GM23248 (cell line): ENCODE data around the gene CSTPP1. TPM values are rescaled to one million over a fixed set of nuclear protein-coding genes. Genes with fewer than 3 reads are reported as not detected.

Experiments used
- DNase-seq: peaks from one replicate; pipeline ENCODE4 v3.0.0-alpha.2; 2015
- H2AFZ ChIP-seq: fragments of 200-600 bp; sonication (generic); 2 replicates; pipeline ENCODE4 v1.6.1; 2016; ENCODE audit warnings: antibody characterized with exemption
- H3F3A ChIP-seq: fragments of 200-600 bp; sonication (generic); 2 replicates; pipeline ENCODE4 v1.6.1; 2016; ENCODE audit warnings: mild to moderate bottlenecking, antibody characterized with exemption, mixed run types; ENCODE audit not compliant: insufficient read depth
- H3K27ac ChIP-seq: fragments of 200-600 bp; sonication (generic); 2 replicates; pipeline ENCODE4 v1.5.1; 2016; ENCODE audit warnings: mild to moderate bottlenecking
- H3K27me3 ChIP-seq: fragments of 200-600 bp; sonication (generic); replicated peaks from 2 replicates; pipeline ENCODE4 v1.6.1; 2016; ENCODE audit warnings: mild to moderate bottlenecking; ENCODE audit not compliant: insufficient read depth
- H3K36me3 ChIP-seq: fragments of 200-600 bp; sonication (generic); 2 replicates; pipeline ENCODE4 v1.6.1; 2016; ENCODE audit warnings: low read depth, mild to moderate bottlenecking
- H3K4me1 ChIP-seq: fragments of 200-600 bp; sonication (generic); 2 replicates; pipeline ENCODE4 v1.6.1; 2016; ENCODE audit warnings: mild to moderate bottlenecking; ENCODE audit not compliant: insufficient read depth
- H3K4me2 ChIP-seq: fragments of 200-600 bp; sonication (generic); one replicate; pipeline ENCODE4 v1.6.1; 2016; ENCODE audit warnings: mild to moderate bottlenecking; ENCODE audit not compliant: unreplicated experiment
- H3K4me3 ChIP-seq: fragments of 200-600 bp; sonication (generic); 2 replicates; pipeline ENCODE4 v1.5.1; 2016; ENCODE audit warnings: mild to moderate bottlenecking
- H3K79me2 ChIP-seq: fragments of 200-600 bp; sonication (generic); 2 replicates; pipeline ENCODE4 v1.6.1; 2016; ENCODE audit warnings: mild to moderate bottlenecking; ENCODE audit not compliant: insufficient read depth
- H3K9ac ChIP-seq: fragments of 200-600 bp; sonication (generic); 2 replicates; pipeline ENCODE4 v1.6.1; 2016; ENCODE audit warnings: mild to moderate bottlenecking
- H3K9me2 ChIP-seq: fragments of 200-600 bp; sonication (generic); 2 replicates; pipeline ENCODE4 v1.6.1; 2016; ENCODE audit warnings: mixed run types, mild to moderate bottlenecking, moderate library complexity; ENCODE audit not compliant: insufficient read depth
- H3K9me3 ChIP-seq: fragments of 200-600 bp; sonication (generic); one replicate; pipeline ENCODE4 v1.6.1; 2017; ENCODE audit warnings: low read depth
- H4K20me1 ChIP-seq: fragments of 200-600 bp; sonication (generic); 2 replicates; pipeline ENCODE4 v1.6.0; 2016; ENCODE audit not compliant: insufficient read depth
- EZH2 ChIP-seq: fragments of 200-600 bp; sonication (generic); IDR thresholded peaks from 2 replicates; pipeline ENCODE4 v1.6.1; 2018; ENCODE audit warnings: antibody characterized with exemption, mild to moderate bottlenecking; ENCODE audit not compliant: insufficient read depth, poor library complexity, severe bottlenecking
- EZH2phosphoT487 ChIP-seq: fragments of 200-600 bp; sonication (generic); IDR thresholded peaks from 2 replicates; pipeline ENCODE4 v1.6.1; 2018; ENCODE audit warnings: antibody characterized with exemption, moderate library complexity, mild to moderate bottlenecking, low read depth; ENCODE audit not compliant: insufficient read depth
- WGBS, 2 experiments: methylation state at CpG; one replicate each; pipeline ENCODE4 v1.1.6; 2015 to 2017; ENCODE audit warnings: low lambda C conversion rate in 2 of 2, low coverage in 1 of 2; ENCODE audit errors: missing lambda C conversion rate in 2 of 2; 5-methylcytosine and 5-hydroxymethylcytosine counted together
- in situ Hi-C: fragments of 300-500 bp; cut with MboI; formaldehyde crosslinking; loops from 2 replicates; pipeline ENCODE4 v1.15.0; 2020
- polyA plus RNA-seq: library from polyadenylated mRNA; unstranded; fragments of >200 nt; fragmentation: Nextera tagmentation; extraction: Ambion mirVana; gene quantifications from 2 replicates; pipeline ENCODE4 v1.2.1, GENCODE V29; 2016
- total RNA-seq: library from RNA; depleted of rRNA; stranded (reverse); fragments of >200 nt; shearing (Covaris generic); gene quantifications from 2 replicates; pipeline ENCODE4 v1.2.3, GENCODE V29; 2014

CSTPP1 gene
- total and polyA plus RNA-seq, 2 experiments from 2014 or later = 21.7 to 39.9 TPM

- Histone ChIP-seq H3K27ac (no peak overlapping the region), H3K4me3 (no peak overlapping the region), H4K20me1 (no peaks in the 10 kb centered on the region), H2AFZ (no peak overlapping the region), H3K4me1 (no peaks in the 10 kb centered on the region), H3K36me3 (no peaks in the 10 kb centered on the region), H3K9ac (no peak overlapping the region), H3K27me3 (no peaks in the 10 kb centered on the region), H3F3A (no peaks in the 10 kb centered on the region), H3K9me3 (no peaks in the 10 kb centered on the region), H3K4me2 (no peak overlapping the region), H3K9me2 (no peaks in the 10 kb centered on the region), H3K79me2 (no peaks in the 10 kb centered on the region)
- no peak for DNase-seq
- 79 to 80% methylated on average over 13 of the region's 13 CpGs for WGBS, 2 experiments
- in situ Hi-C loops = no loop called here
- TF ChIP-seq EZH2 (no peak), EZH2phosphoT487 (no peak)
These were observed 36.3 kb upstream of the CSTPP1 start for GRCh38 chr11:46900091-46900746.

GRCh38 chr11:46901156-46901555, 35.4 kb upstream of the CSTPP1 start:
- Histone ChIP-seq H2AFZ (no peak overlapping the region), H4K20me1 (no peaks in the 10 kb centered on the region)

GRCh38 chr11:46902694-46903093, 33.9 kb upstream of the CSTPP1 start:
- in situ Hi-C loops = no loop called here

More at GRCh38 chr11:46901156-46901555, 35.4 kb upstream of the CSTPP1 start:
- DNase-seq = no peak
- Histone ChIP-seq H3K79me2 (no peaks in the 10 kb centered on the region), H3K27ac (no peak overlapping the region), H3K9me3 (no peaks in the 10 kb centered on the region), H3F3A (no peaks in the 10 kb centered on the region), H3K4me1 (no peaks in the 10 kb centered on the region), H3K9me2 (no peaks in the 10 kb centered on the region), H3K27me3 (no peaks in the 10 kb centered on the region), H3K4me3 (no peak overlapping the region), H3K36me3 (no peaks in the 10 kb centered on the region), H3K9ac (no peak overlapping the region), H3K4me2 (no peak overlapping the region)
- in situ Hi-C loops = no loop called here
- 60 to 68% methylated on average over 3 of the region's 3 CpGs for WGBS, 2 experiments
- TF ChIP-seq EZH2phosphoT487 = no peak
- no peak for TF ChIP-seq EZH2

GRCh38 chr11:46903846-46904245, 32.7 kb upstream of the CSTPP1 start:
- H3K27me3 ChIP-seq = no peaks in the 10 kb centered on the region
- WGBS, 2 experiments = 70 to 75% methylated on average over 10 of the region's 10 CpGs
- H3K27ac ChIP-seq = no peak overlapping the region
- H3K9me2 ChIP-seq = no peaks in the 10 kb centered on the region
- H3K4me2 ChIP-seq = no peak overlapping the region
- TF ChIP-seq EZH2phosphoT487 = no peak
- TF ChIP-seq EZH2 = no peak
- no peak for DNase-seq
- no peaks in the 10 kb centered on the region for H3K36me3 ChIP-seq
- no peak overlapping the region for H3K4me3 ChIP-seq
- H3K79me2 ChIP-seq = no peaks in the 10 kb centered on the region
- no peaks in the 10 kb centered on the region for H4K20me1 ChIP-seq
- H3F3A ChIP-seq = no peaks in the 10 kb centered on the region
- no peak overlapping the region for H3K9ac ChIP-seq
- in situ Hi-C loops = no loop called here
- H3K9me3 ChIP-seq = no peaks in the 10 kb centered on the region
- H2AFZ ChIP-seq = no peak overlapping the region
- H3K4me1 ChIP-seq = no peaks in the 10 kb centered on the region

More at GRCh38 chr11:46902694-46903093, 33.9 kb upstream of the CSTPP1 start:
- Histone ChIP-seq H4K20me1 (no peaks in the 10 kb centered on the region), H3K4me1 (no peaks in the 10 kb centered on the region), H3K27me3 (no peaks in the 10 kb centered on the region), H3K36me3 (no peaks in the 10 kb centered on the region), H3K9me3 (no peaks in the 10 kb centered on the region), H3K4me2 (no peak overlapping the region), H3K4me3 (no peak overlapping the region), H3F3A (no peaks in the 10 kb centered on the region), H3K27ac (no peak overlapping the region), H3K79me2 (no peaks in the 10 kb centered on the region), H2AFZ (no peak overlapping the region), H3K9me2 (no peaks in the 10 kb centered on the region), H3K9ac (no peak overlapping the region)
- TF ChIP-seq EZH2phosphoT487 = no peak
- TF ChIP-seq EZH2 = no peak
- no peak for DNase-seq
- 92 to 94% methylated on average over 6 of the region's 6 CpGs for WGBS, 2 experiments

GRCh38 chr11:46905806-46906205, 30.8 kb upstream of the CSTPP1 start:
- Histone ChIP-seq H3K79me2 (no peaks in the 10 kb centered on the region), H3K27me3 (no peaks in the 10 kb centered on the region), H3K9me3 (no peaks in the 10 kb centered on the region), H3K36me3 (no peaks in the 10 kb centered on the region), H3K4me2 (no peak overlapping the region), H3K4me3 (no peak overlapping the region), H3K27ac (no peak overlapping the region), H3K9me2 (no peaks in the 10 kb centered on the region), H3K4me1 (no peaks in the 10 kb centered on the region), H4K20me1 (no peaks in the 10 kb centered on the region), H3F3A (no peaks in the 10 kb centered on the region), H2AFZ (no peak overlapping the region), H3K9ac (no peak overlapping the region)
- 78 to 79% methylated on average over 5 of the region's 5 CpGs for WGBS, 2 experiments
- DNase-seq = no peak
- in situ Hi-C loops = no loop called here
- TF ChIP-seq EZH2 (no peak), EZH2phosphoT487 (no peak)
